Heart left ventricle (tissue), 16 donors: Measurements from ENCODE around the gene CNFN. TPM values are rescaled to one million over a fixed set of nuclear protein-coding genes. Genes with fewer than 3 reads are reported as not detected.
A peak's percentile ranks its signal among the peaks of the same experiment; 100 is the strongest.

Experiments
- ATAC-seq, 4 donors: fragments of 200-7000 bp; cut with Tn5 transposase; one replicate each; pipeline ENCODE4 v1.9.1; 2020 to 2022; ENCODE audit warnings: moderate library complexity in 4 of 4, mild to moderate bottlenecking in 3 of 4, moderate number of reproducible peaks in 1 of 4
- DNase-seq, 5 donors: peaks; one replicate each; pipeline ENCODE4 v3.0.0-alpha.2; 2020
- H3K27ac ChIP-seq, 12 donors: fragments of 200-600 bp; sonication (generic) in 4 of 12; one replicate each; pipeline versions ENCODE4 v1.5.0 to v1.8.0; 2016 to 2022; ENCODE audit warnings: mild to moderate bottlenecking in 2 of 12
- H3K27me3 ChIP-seq, 9 donors: fragments of 200-600 bp; sonication (generic) in 2 of 9; one replicate each; pipeline versions ENCODE4 v1.5.1 to v1.8.0; 2016 to 2022; ENCODE audit warnings: mild to moderate bottlenecking in 3 of 9
- H3K36me3 ChIP-seq, 9 donors: fragments of 200-600 bp; sonication (generic) in 2 of 9; one replicate each; pipeline versions ENCODE4 v1.5.0 to v1.8.0; 2018 to 2022; ENCODE audit warnings: mild to moderate bottlenecking in 2 of 9
- H3K4me1 ChIP-seq, 12 donors: fragments of 200-600 bp; sonication (generic) in 4 of 12; one replicate each; pipeline versions ENCODE4 v1.5.0 to v1.8.0; 2016 to 2022; ENCODE audit warnings: mild to moderate bottlenecking in 3 of 12
- H3K4me3 ChIP-seq, 12 donors: fragments of 200-600 bp; sonication (generic) in 4 of 12; one replicate each; pipeline versions ENCODE4 v1.5.0 to v1.8.0; 2017 to 2022; ENCODE audit warnings: mild to moderate bottlenecking in 9 of 12, moderate library complexity in 4 of 12
- H3K9me3 ChIP-seq, 12 donors: fragments of 200-600 bp; sonication (generic) in 4 of 12; one replicate each; pipeline versions ENCODE4 v1.5.0 to v1.8.0; 2016 to 2022; ENCODE audit warnings: mild to moderate bottlenecking in 1 of 12
- POLR2A ChIP-seq, 2 donors: fragments of 450-650 bp; IDR thresholded peaks; one replicate each; pipeline ENCODE4 v1.6.1; 2017; ENCODE audit warnings: antibody characterized with exemption in 2 of 2, mild to moderate bottlenecking in 2 of 2, moderate library complexity in 2 of 2
- WGBS, 4 donors: extraction: QIAGEN DNeasy Blood & Tissue Kit in 2 of 4; methylation state at CpG; one replicate each; pipeline versions ENCODE4 v1.1.5 to v1.1.7; 2013 to 2018; 5-methylcytosine and 5-hydroxymethylcytosine counted together
- intact Hi-C, 10 donors: fragments of 100-400 bp; cut with DNase I; formaldehyde crosslinking; loops; one replicate each; pipeline versions ENCODE4 v1.11.1 to v1.14.2; 2022
- polyA plus RNA-seq, 2 donors: library from polyadenylated mRNA; stranded (reverse); fragments of 200-250 nt; gene quantifications; one replicate each; pipeline ENCODE4 v1.2.3, GENCODE V29; 2013
- total RNA-seq, 9 donors: library from RNA; depleted of rRNA in 2 of 9; stranded (reverse); fragments of >200 nt in 2 of 9; fragmentation: NEBNext Ultra II Directional in 3 of 9; extraction: Animal tissue kit (Norgen Biotek cat#: 25700) in 3 of 9; gene quantifications; one replicate each; pipeline versions ENCODE4 v1.1.0 to v1.2.4, GENCODE V29; 2016 to 2023
- TF ChIP-seq, protein P1 (sequence below), 12 donors: fragments of 200-600 bp; sonication (generic) in 4 of 12; IDR thresholded peaks; one replicate each; pipeline versions ENCODE4 v1.5.0 to v1.8.0; 2018 to 2022; ENCODE audit warnings: antibody characterized with exemption in 12 of 12, mild to moderate bottlenecking in 5 of 12
- donor health status: ischemic (EF 13 %, LVEDD 7.1; RV severe dilation, severe dysfunction).
- donor health status: healthy with polysubstance abuse.
- donor health status: DM: no; HTN: yes; CAD: no.
- donor health status: DM: no; HTN: no; CAD: no.
- donor health status: ischemic (EF 25% LVEDD 6.9; RV normal size, moderate dysfunction).
- donor health status: ischemic (EF 25% LVEDD 5.7; RV mildly dilated, moderate dysfunction).
- donor health status: healthy.
- donor health status: DM: yes; HTN: yes; CAD: no.
- donor health status: ischemic (EF 35%, LVEDD 5.7; RV mildly dilated, moderate dysfunction).
- donor health status: nonischemic (EF 11% LVEDD 7.7; RV severe dilation, severe dysfunction).
- donor health status: DM: yes; HTN: yes; CAD: no.
- donor health status: PGD.
- donor health status: ischemic (EF 29% LVEDD 5.4; RV normal size, mild dysfunction).
- donor health status: nonischemic (EF 23%, LVEDD 6.1; RV moderate dilation, normal function).

CNFN gene
- total and polyA plus RNA-seq, 11 donors, result 0.62 to 2.9 (median 1.1) TPM; not detected in 5

DNA sequence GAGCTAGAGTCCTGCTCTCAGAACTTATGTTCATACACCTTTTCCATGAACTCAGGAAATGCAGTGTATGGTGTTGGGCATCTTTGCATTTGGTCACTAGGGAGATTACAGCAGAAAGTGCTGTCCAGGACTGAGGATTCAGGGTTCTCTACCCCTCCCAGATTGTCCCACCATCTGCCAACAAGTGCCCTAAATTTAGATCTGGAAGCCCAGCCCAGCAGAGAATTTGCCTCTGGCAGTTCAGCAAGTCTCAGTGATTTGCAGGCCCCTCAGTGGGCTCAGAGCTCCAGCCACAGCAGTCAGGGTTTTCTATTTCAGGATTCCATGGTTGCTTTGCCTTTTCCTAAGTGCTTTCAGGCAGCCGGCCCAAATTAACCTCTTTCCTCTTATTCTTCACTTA is 23.4 kb downstream of the CNFN start:
- Histone ChIP-seq H3K4me3 (no peak overlapping the region), H3K27ac (peak overlapping the region in 11 of 12 donors; percentile 8 to 77 (median 68)), H3K4me1 (peaks cover 0 to 37% (median 18%) of the 10 kb centered on the region in 12 donors), H3K9me3 (peaks cover 0 to 12% (median 5%) of the 10 kb centered on the region in 12 donors), H3K36me3 (peaks cover 0 to 33% (median 17%) of the 10 kb centered on the region in 9 donors), H3K27me3 (no peaks in the 10 kb centered on the region)
- DNase-seq, result peak in 4 of 5 donors; percentile 32 to 61 (median 42)
- intact Hi-C loops, result no loop called here
- 32 to 54% (median 43%) methylated on average over 1 of the region's 1 CpG for WGBS, 4 donors
- TF ChIP-seq, protein P1, sequence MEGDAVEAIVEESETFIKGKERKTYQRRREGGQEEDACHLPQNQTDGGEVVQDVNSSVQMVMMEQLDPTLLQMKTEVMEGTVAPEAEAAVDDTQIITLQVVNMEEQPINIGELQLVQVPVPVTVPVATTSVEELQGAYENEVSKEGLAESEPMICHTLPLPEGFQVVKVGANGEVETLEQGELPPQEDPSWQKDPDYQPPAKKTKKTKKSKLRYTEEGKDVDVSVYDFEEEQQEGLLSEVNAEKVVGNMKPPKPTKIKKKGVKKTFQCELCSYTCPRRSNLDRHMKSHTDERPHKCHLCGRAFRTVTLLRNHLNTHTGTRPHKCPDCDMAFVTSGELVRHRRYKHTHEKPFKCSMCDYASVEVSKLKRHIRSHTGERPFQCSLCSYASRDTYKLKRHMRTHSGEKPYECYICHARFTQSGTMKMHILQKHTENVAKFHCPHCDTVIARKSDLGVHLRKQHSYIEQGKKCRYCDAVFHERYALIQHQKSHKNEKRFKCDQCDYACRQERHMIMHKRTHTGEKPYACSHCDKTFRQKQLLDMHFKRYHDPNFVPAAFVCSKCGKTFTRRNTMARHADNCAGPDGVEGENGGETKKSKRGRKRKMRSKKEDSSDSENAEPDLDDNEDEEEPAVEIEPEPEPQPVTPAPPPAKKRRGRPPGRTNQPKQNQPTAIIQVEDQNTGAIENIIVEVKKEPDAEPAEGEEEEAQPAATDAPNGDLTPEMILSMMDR (IDR thresholded peaks at IDR 0.05), result no peak
- no peak for TF ChIP-seq POLR2A (IDR thresholded peaks at IDR 0.05)
- peak; percentile 38 to 62 (median 57) for ATAC-seq

DNA sequence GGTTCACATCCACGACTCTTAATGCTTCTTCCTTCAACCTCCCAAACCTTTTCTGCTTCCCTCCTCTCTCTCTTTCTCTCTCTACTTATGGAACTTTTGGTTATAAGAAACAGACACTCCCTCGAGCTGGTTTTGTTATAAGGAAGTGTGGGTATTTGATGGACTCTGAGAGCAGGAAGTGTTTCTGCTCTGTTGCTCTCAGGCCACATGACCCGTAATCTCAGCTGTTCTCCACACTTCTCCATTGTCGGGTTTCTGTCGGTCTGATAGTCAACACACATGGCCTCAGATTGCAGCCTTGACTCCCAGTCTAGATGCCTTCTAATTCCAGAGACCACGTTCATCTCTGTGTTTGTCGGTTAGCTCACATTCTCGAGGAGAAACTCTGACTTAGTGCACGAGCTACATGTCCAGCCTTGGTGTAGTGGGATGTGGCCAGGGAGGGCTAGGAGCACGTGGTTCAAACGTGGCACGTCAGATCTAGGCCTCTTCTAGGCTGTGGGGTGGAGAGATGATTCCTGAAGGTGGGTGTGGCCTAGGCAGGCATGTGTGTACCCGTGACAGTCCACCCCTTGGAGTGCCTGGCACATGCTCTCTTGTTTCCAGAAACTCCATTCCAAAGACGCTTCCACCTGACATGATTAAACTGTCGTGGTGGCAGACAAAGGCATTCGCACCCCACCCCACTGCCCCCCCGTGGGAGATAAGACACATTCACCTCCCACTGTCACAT is 26.3 kb downstream of the CNFN start:
- ATAC-seq (no peak), DNase-seq (no peak)
- H3K27me3 ChIP-seq, result no peaks in the 10 kb centered on the region
- H3K4me1 ChIP-seq, result peaks cover 0 to 37% (median 16%) of the 10 kb centered on the region in 12 donors
- intact Hi-C loops, result no loop called here
- H3K36me3 ChIP-seq, result peaks cover 0 to 48% (median 31%) of the 10 kb centered on the region in 9 donors
- H3K9me3 ChIP-seq, result peaks cover 0 to 12% (median 5%) of the 10 kb centered on the region in 12 donors
- 89 to 93% (median 90%) methylated on average over 17 of the region's 17 CpGs for WGBS, 4 donors
- TF ChIP-seq, protein P1 (IDR thresholded peaks at IDR 0.05), result no peak
- TF ChIP-seq POLR2A (IDR thresholded peaks at IDR 0.05), result no peak
- no peak overlapping the region for H3K4me3 ChIP-seq
- peak overlapping the region in 1 of 12 donors; percentile 60 for H3K27ac ChIP-seq

DNA sequence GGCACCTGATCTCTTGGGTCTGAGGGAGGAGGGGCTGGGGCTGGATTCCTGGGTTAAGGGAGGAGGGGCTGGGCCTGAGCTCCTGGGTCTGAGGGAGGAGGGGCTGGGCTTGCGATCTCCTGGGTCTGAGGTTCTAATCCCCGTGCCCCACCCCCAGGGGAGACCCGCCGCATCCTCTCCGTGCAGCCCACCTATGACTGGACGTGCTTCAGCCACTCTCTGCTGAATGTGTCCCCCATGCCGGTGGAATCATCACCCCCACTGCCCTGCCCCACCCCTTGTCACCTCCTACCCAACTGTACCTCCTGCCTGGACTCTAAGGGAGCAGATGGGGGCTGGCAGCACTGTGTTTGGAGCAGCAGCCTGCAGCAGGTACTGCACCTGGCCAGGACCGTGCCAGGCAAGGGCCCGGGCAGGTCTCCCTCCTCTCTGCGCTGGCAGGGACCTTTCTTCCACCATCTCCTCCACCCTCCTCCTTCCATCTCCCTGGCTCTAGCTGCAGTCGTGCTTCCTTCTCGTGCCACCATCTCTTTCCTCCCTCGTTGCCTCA is 27.1 kb downstream of the CNFN start:
- Histone ChIP-seq H3K27me3 (no peaks in the 10 kb centered on the region), H3K36me3 (peaks cover 0 to 55% (median 35%) of the 10 kb centered on the region in 9 donors), H3K9me3 (peaks cover 0 to 12% (median 5%) of the 10 kb centered on the region in 12 donors), H3K4me3 (no peak overlapping the region), H3K27ac (peak overlapping the region in 1 of 12 donors; percentile 42), H3K4me1 (peaks cover 0 to 35% (median 16%) of the 10 kb centered on the region in 12 donors)
- 93 to 96% (median 95%) methylated on average over 6 to 13 of the region's 13 CpGs for WGBS, 4 donors
- peak in 1 of 5 donors; percentile 23 for DNase-seq
- ATAC-seq, result no peak
- intact Hi-C loops, result no loop called here
- TF ChIP-seq POLR2A (IDR thresholded peaks at IDR 0.05), result no peak
- TF ChIP-seq, protein P1 (IDR thresholded peaks at IDR 0.05), result no peak

DNA sequence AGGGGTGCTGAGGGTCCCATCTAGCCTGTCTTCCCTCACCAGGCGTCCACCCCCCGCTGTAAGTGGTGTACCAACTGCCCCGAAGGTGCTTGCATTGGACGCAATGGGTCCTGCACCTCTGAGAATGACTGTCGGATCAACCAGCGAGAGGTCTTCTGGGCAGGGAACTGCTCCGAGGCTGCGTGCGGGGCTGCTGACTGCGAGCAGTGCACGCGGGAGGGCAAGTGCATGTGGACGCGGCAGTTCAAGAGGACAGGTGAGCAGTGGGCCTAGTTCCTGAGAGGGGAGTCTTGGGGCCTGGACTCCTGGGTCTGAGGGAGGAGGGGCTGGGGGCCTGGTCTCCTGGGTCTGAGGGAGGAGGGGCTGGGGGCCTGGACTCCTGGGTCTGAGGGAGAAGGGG is 27.8 kb downstream of the CNFN start:
- H3K27ac ChIP-seq, result no peak overlapping the region
- H3K9me3 ChIP-seq, result peaks cover 0 to 12% (median 5%) of the 10 kb centered on the region in 12 donors
- H3K27me3 ChIP-seq, result no peaks in the 10 kb centered on the region
- H3K36me3 ChIP-seq, result peaks cover 0 to 62% (median 41%) of the 10 kb centered on the region in 9 donors
- no peak for TF ChIP-seq POLR2A (IDR thresholded peaks at IDR 0.05)
- TF ChIP-seq, protein P1 (IDR thresholded peaks at IDR 0.05), result no peak
- intact Hi-C loops, result no loop called here
- H3K4me3 ChIP-seq, result no peak overlapping the region
- ATAC-seq (no peak), DNase-seq (peak in 1 of 5 donors; percentile 46)
- peaks cover 0 to 29% (median 16%) of the 10 kb centered on the region in 12 donors for H3K4me1 ChIP-seq
- 94 to 98% (median 97%) methylated on average over 14 of the region's 14 CpGs for WGBS, 4 donors
